HUES64 (cell line): Measurements from ENCODE around the gene GNAI1.

Experiments used
- H3K27ac ChIP-seq: 2 replicates; pipeline ENCODE4 v1.7.0; 2013; ENCODE audit warnings: low read depth, low read length, inconsistent platforms
- H3K27me3 ChIP-seq: 2 replicates; pipeline ENCODE4 v1.6.1; 2013; ENCODE audit warnings: mild to moderate bottlenecking, low read length; ENCODE audit not compliant: insufficient read depth
- H3K36me3 ChIP-seq: 2 replicates; pipeline ENCODE4 v1.6.1; 2013; ENCODE audit warnings: mild to moderate bottlenecking, low read length; ENCODE audit not compliant: insufficient read depth
- H3K4me1 ChIP-seq: 2 replicates; pipeline ENCODE4 v1.6.1; 2013; ENCODE audit warnings: mild to moderate bottlenecking, low read length, moderate library complexity; ENCODE audit not compliant: insufficient read depth
- H3K4me3 ChIP-seq: 2 replicates; pipeline ENCODE4 v1.5.1; 2013; ENCODE audit warnings: mild to moderate bottlenecking, low read length, moderate library complexity
- H3K9ac ChIP-seq: 2 replicates; pipeline ENCODE4 v1.6.1; 2013; ENCODE audit warnings: mild to moderate bottlenecking, low read depth, low read length
- H3K9me3 ChIP-seq: 2 replicates; pipeline ENCODE4 v1.6.1; 2013; ENCODE audit warnings: low read depth, low read length; ENCODE audit not compliant: insufficient read depth
- WGBS: fragments of 150-250, 120-280 bp; methylation state at CpG from one replicate; pipeline ENCODE4 v1.1.7; 2013; ENCODE audit warnings: missing lambda C conversion rate; 5-methylcytosine and 5-hydroxymethylcytosine counted together

Gene GNAI1

GRCh38 chr7:80216996-80217842 lies 82.6 kb downstream of the GNAI1 start:
- no peak overlapping the region for H3K9ac ChIP-seq

GRCh38 chr7:80218723-80219122 lies 84.1 kb downstream of the GNAI1 start:
- no peak overlapping the region for H3K4me3 ChIP-seq
- 100% methylated on average over 3 of the region's 3 CpGs for WGBS
- H3K9me3 ChIP-seq: no peaks in the 10 kb centered on the region
- H3K27ac ChIP-seq: no peak overlapping the region
- no peak overlapping the region for H3K9ac ChIP-seq
- peaks cover 49% of the 10 kb centered on the region for H3K36me3 ChIP-seq
- H3K27me3 ChIP-seq: no peaks in the 10 kb centered on the region
- H3K4me1 ChIP-seq: no peaks in the 10 kb centered on the region

More at GRCh38 chr7:80216996-80217842, 82.6 kb downstream of the GNAI1 start:
- Histone ChIP-seq H3K4me3 (no peak overlapping the region), H3K27me3 (no peaks in the 10 kb centered on the region), H3K4me1 (no peaks in the 10 kb centered on the region), H3K27ac (no peak overlapping the region), H3K36me3 (peaks cover 64% of the 10 kb centered on the region), H3K9me3 (no peaks in the 10 kb centered on the region)
- 89% methylated on average over 2 of the region's 2 CpGs for WGBS

- 95% methylated on average over 6 of the region's 6 CpGs for WGBS
- Histone ChIP-seq H3K4me1 (peaks cover 8% of the 10 kb centered on the region), H3K27ac (no peak overlapping the region), H3K9me3 (no peaks in the 10 kb centered on the region), H3K36me3 (peaks cover 35% of the 10 kb centered on the region), H3K9ac (no peak overlapping the region), H3K27me3 (no peaks in the 10 kb centered on the region), H3K4me3 (no peak overlapping the region)
Measured at GRCh38 chr7:80220022-80220634, 85.5 kb downstream of the GNAI1 start.

- H3K27ac ChIP-seq: no peak overlapping the region
- H3K27me3 ChIP-seq: no peaks in the 10 kb centered on the region
- 100% methylated on average over 1 of the region's 1 CpG for WGBS
- no peak overlapping the region for H3K4me3 ChIP-seq
- H3K9ac ChIP-seq: no peak overlapping the region
- H3K9me3 ChIP-seq: no peaks in the 10 kb centered on the region
- peaks cover 14% of the 10 kb centered on the region for H3K4me1 ChIP-seq
- H3K36me3 ChIP-seq: peaks cover 2% of the 10 kb centered on the region; the same call in 1 of the 2 replicates
Measured at GRCh38 chr7:80224415-80224814, 89.8 kb downstream of the GNAI1 start.

GRCh38 chr7:80225361-80225760 lies 90.7 kb downstream of the GNAI1 start:
- H3K9me3 ChIP-seq: no peaks in the 10 kb centered on the region
- H3K27me3 ChIP-seq: no peaks in the 10 kb centered on the region
- H3K4me3 ChIP-seq: no peak overlapping the region
- peaks cover 23% of the 10 kb centered on the region for H3K4me1 ChIP-seq
- no peaks in the 10 kb centered on the region for H3K36me3 ChIP-seq
- no peak overlapping the region for H3K27ac ChIP-seq
- no peak overlapping the region for H3K9ac ChIP-seq

- no peak overlapping the region for H3K9ac ChIP-seq
- H3K4me1 ChIP-seq: peaks cover 27% of the 10 kb centered on the region
- no peak overlapping the region for H3K27ac ChIP-seq
- no peaks in the 10 kb centered on the region for H3K27me3 ChIP-seq
- 71% methylated on average over 4 of the region's 4 CpGs for WGBS
- no peak overlapping the region for H3K4me3 ChIP-seq
- no peaks in the 10 kb centered on the region for H3K9me3 ChIP-seq
- no peaks in the 10 kb centered on the region for H3K36me3 ChIP-seq
Measured at GRCh38 chr7:80226629-80227028, 92.0 kb downstream of the GNAI1 start.

GRCh38 chr7:80230327-80230726 lies 95.7 kb downstream of the GNAI1 start:
- Histone ChIP-seq H3K9ac (no peak overlapping the region), H3K9me3 (no peaks in the 10 kb centered on the region), H3K27ac (no peak overlapping the region; the same call in 1 of the 2 replicates), H3K4me1 (peaks cover 16% of the 10 kb centered on the region), H3K4me3 (no peak overlapping the region), H3K36me3 (no peaks in the 10 kb centered on the region), H3K27me3 (no peaks in the 10 kb centered on the region)
- no CpG with 5 or more reads among the region's 2 CpGs for WGBS

GRCh38 chr7:80231707-80232106 lies 97.1 kb downstream of the GNAI1 start:
- Histone ChIP-seq H3K9ac (no peak overlapping the region), H3K27me3 (no peaks in the 10 kb centered on the region), H3K36me3 (no peaks in the 10 kb centered on the region), H3K9me3 (no peaks in the 10 kb centered on the region), H3K4me1 (peaks cover 13% of the 10 kb centered on the region), H3K4me3 (no peak overlapping the region), H3K27ac (no peak overlapping the region)
- WGBS: 98% methylated on average over 2 of the region's 2 CpGs

- no peaks in the 10 kb centered on the region for H3K36me3 ChIP-seq
- no peak overlapping the region for H3K9ac ChIP-seq
- H3K4me1 ChIP-seq: peaks cover 13% of the 10 kb centered on the region
- 95% methylated on average over 4 of the region's 4 CpGs for WGBS
- no peaks in the 10 kb centered on the region for H3K9me3 ChIP-seq
- no peaks in the 10 kb centered on the region for H3K27me3 ChIP-seq
- no peak overlapping the region for H3K4me3 ChIP-seq
- no peak overlapping the region for H3K27ac ChIP-seq
Measured at GRCh38 chr7:80232979-80233724, 98.5 kb downstream of the GNAI1 start.

- 95% methylated on average over 4 of the region's 4 CpGs for WGBS
- no peaks in the 10 kb centered on the region for H3K27me3 ChIP-seq
- H3K4me1 ChIP-seq: peaks cover 4% of the 10 kb centered on the region
- no peak overlapping the region for H3K9ac ChIP-seq
- no peak overlapping the region for H3K27ac ChIP-seq
- H3K4me3 ChIP-seq: no peak overlapping the region
- no peaks in the 10 kb centered on the region for H3K36me3 ChIP-seq
- no peaks in the 10 kb centered on the region for H3K9me3 ChIP-seq
Measured at GRCh38 chr7:80235334-80235733, 100.7 kb downstream of the GNAI1 start.

- Histone ChIP-seq H3K9ac (no peak overlapping the region), H3K36me3 (no peaks in the 10 kb centered on the region), H3K4me1 (no peaks in the 10 kb centered on the region), H3K9me3 (no peaks in the 10 kb centered on the region), H3K27ac (no peak overlapping the region), H3K27me3 (no peaks in the 10 kb centered on the region), H3K4me3 (no peak overlapping the region)
- no CpG with 5 or more reads among the region's 1 CpG for WGBS
Measured at GRCh38 chr7:80236681-80237080, 102.0 kb downstream of the GNAI1 start.
